ENCODE results near the gene CLN6.

The CLN6 gene

DNA sequence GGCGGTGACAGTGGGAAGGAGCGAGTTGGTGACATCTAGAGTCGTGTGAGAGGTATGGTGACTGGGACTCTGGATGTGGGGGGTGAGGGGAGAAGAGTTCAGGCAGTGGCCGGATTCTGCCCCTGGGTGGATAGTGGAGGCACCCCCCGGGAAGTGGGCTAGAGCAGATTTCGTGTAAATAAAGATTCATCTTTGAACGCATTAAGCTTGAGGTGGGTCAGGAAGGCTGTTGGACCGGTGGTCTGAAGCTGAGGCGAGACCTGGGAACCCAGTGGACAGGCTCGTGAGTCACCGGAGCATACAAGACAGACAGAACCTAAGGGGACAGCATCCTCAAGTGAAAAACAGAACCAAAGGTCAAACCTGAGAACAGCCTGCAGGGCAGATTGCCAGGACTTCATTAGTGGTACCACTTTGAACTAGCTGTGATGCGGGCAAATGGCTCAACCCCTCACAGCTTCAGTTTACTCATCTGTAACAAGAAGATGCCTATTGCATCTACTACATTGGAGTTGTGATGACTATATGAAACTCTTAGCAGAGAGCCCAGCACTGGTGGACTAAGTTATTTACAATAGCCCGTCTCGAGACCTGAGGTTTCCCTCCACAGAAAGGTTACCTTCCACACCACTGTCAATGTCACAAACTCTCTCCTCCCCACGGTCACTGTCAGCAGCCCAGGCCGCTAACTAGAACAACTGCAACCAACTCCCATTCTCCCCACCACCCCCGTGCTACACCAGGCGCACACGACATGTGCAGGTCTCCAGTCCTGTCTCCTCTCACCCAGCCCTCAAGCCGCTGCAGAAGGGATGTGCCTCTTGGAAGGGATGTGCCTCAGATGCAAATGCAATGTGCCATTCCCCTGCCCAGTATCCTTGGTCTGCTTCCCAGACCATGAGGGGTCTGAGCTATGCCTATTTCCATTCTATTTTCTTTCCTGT, 901 bp upstream of the CLN6 start:
- Histone ChIP-seq H3K36me3 (replicated peaks; ENCODE audit: low read depth, low read length) (no peaks in the 10 kb centered on the region), H3K9ac (ENCODE audit: low read length) (peak overlapping the region; percentile 98), H4K20me1 (ENCODE audit: insufficient read depth, low read length) (peaks cover 13% of the 10 kb centered on the region), H3K27me3 (ENCODE audit: low read depth, low read length) (no peaks in the 10 kb centered on the region), H3K4me1 (ENCODE audit: low read length) (peaks cover 32% of the 10 kb centered on the region), H3K4me3 (ENCODE audit: low read length) (peak overlapping the region; percentile 96), H3K9me3 (ENCODE audit: insufficient read depth, low read length) (no peaks in the 10 kb centered on the region), H2AFZ (ENCODE audit: low read depth, low read length) (peak overlapping the region; percentile 88), H3K4me2 (ENCODE audit: low read length) (peak overlapping the region; percentile 95), H3K27ac (ENCODE audit: low read length) (peak overlapping the region; percentile 70), H3K79me2 (ENCODE audit: low read length) (peaks cover 45% of the 10 kb centered on the region)
- no peak for TF ChIP-seq EZH2phosphoT487 (IDR thresholded peaks at IDR 0.05; ENCODE audit: low read depth)
- TF ChIP-seq, protein P1, sequence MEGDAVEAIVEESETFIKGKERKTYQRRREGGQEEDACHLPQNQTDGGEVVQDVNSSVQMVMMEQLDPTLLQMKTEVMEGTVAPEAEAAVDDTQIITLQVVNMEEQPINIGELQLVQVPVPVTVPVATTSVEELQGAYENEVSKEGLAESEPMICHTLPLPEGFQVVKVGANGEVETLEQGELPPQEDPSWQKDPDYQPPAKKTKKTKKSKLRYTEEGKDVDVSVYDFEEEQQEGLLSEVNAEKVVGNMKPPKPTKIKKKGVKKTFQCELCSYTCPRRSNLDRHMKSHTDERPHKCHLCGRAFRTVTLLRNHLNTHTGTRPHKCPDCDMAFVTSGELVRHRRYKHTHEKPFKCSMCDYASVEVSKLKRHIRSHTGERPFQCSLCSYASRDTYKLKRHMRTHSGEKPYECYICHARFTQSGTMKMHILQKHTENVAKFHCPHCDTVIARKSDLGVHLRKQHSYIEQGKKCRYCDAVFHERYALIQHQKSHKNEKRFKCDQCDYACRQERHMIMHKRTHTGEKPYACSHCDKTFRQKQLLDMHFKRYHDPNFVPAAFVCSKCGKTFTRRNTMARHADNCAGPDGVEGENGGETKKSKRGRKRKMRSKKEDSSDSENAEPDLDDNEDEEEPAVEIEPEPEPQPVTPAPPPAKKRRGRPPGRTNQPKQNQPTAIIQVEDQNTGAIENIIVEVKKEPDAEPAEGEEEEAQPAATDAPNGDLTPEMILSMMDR (IDR thresholded peaks at IDR 0.05; ENCODE audit: low read depth, low read length) = peak; percentile 38

DNA sequence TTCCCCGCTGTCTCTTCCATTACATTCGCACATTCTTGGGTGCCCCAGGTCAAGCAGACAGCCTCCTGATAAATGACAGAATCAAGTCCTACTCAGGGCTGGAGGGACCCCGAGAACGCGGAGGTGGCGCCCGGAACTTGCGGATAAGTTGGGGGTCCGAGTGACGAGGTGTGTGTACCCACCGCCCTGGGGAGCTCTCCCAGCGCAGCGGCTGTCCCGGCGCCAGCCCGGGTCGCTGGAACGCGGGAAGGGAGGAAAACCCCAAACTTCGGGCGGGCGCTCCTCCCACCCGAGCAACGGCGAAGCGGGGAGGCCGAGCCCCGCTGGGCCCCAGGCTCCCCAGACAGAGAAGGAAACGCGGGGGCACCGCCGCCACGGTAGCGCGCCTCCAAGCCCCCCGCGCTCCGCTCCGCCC, 550 bp downstream of the CLN6 start:
- H3K4me2 ChIP-seq (ENCODE audit: low read length) = peak overlapping the region; percentile 95
- peak overlapping the region; percentile 70 for H3K27ac ChIP-seq (ENCODE audit: low read length)
- peak overlapping the region; percentile 56; the same call in 1 of the 2 replicates for H2AFZ ChIP-seq (ENCODE audit: low read depth, low read length)
- H3K36me3 ChIP-seq (replicated peaks; ENCODE audit: low read depth, low read length) = peaks cover 8% of the 10 kb centered on the region
- H3K27me3 ChIP-seq (ENCODE audit: low read depth, low read length) = no peaks in the 10 kb centered on the region
- H4K20me1 ChIP-seq (ENCODE audit: insufficient read depth, low read length) = peaks cover 20% of the 10 kb centered on the region
- TF ChIP-seq, protein P1 (IDR thresholded peaks at IDR 0.05; ENCODE audit: low read depth, low read length) = no peak
- TF ChIP-seq EZH2phosphoT487 (IDR thresholded peaks at IDR 0.05; ENCODE audit: low read depth) = no peak
- peaks cover 59% of the 10 kb centered on the region for H3K79me2 ChIP-seq (ENCODE audit: low read length)
- no peaks in the 10 kb centered on the region for H3K9me3 ChIP-seq (ENCODE audit: insufficient read depth, low read length)
- H3K9ac ChIP-seq (ENCODE audit: low read length) = peak overlapping the region; percentile 98
- H3K4me1 ChIP-seq (ENCODE audit: low read length) = peaks cover 40% of the 10 kb centered on the region
- H3K4me3 ChIP-seq (ENCODE audit: low read length) = peak overlapping the region; percentile 96

DNA sequence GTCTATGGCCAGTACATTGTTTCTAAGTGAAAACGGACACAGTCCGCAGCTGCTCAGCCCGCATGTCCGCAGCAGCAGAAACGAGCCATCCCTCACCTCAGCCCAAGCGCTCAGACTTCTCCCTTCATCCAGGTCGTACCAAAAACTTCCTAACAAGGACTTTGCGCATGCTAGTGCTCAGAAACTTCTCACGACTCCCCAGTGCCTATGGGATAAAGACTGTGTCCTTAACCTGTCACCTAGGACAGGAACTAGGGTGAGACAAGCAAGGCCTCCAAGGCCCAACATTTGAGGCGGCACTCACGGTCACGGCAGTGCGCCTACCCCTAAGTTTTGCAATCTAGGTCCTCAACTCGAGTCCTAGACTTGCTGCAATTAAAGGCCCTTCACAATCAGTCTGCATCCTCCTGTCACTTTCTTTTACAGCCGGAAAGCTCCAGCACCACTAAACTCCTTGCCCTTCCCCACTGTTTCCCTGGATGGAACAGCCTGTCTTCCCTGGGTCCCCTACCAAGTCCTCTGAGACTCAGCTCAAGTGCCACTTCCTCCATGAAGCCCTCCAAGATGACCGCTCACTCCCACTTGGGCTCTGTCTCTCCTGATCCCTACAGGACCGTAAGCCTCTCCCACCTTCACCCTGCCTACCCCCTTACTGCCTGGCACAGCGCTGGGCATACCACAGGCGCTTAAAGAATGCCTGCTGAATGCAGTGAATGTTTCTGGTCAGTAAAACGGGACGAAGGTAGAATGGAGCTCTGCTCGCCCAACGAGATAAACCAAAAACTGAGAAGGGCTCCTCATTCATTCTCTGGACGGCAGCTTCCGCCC, 1.2 kb downstream of the CLN6 start:
- Histone ChIP-seq H3K9ac (ENCODE audit: low read length) (peak overlapping the region; percentile 98), H3K36me3 (replicated peaks; ENCODE audit: low read depth, low read length) (peaks cover 11% of the 10 kb centered on the region), H3K79me2 (ENCODE audit: low read length) (peaks cover 65% of the 10 kb centered on the region), H2AFZ (ENCODE audit: low read depth, low read length) (no peak overlapping the region), H4K20me1 (ENCODE audit: insufficient read depth, low read length) (peaks cover 20% of the 10 kb centered on the region), H3K4me2 (ENCODE audit: low read length) (peak overlapping the region; percentile 95), H3K4me1 (ENCODE audit: low read length) (peaks cover 38% of the 10 kb centered on the region), H3K9me3 (ENCODE audit: insufficient read depth, low read length) (no peaks in the 10 kb centered on the region), H3K27ac (ENCODE audit: low read length) (peak overlapping the region; percentile 70), H3K4me3 (ENCODE audit: low read length) (peak overlapping the region; percentile 96), H3K27me3 (ENCODE audit: low read depth, low read length) (no peaks in the 10 kb centered on the region)
- no peak for TF ChIP-seq EZH2phosphoT487 (IDR thresholded peaks at IDR 0.05; ENCODE audit: low read depth)
- TF ChIP-seq, protein P1 (IDR thresholded peaks at IDR 0.05; ENCODE audit: low read depth, low read length) = no peak
